ENCODE results near the gene PRC1. TPM values are rescaled to one million over a fixed set of nuclear protein-coding genes. Genes with fewer than 3 reads are reported as not detected.

PRC1 gene
- total and polyA plus RNA-seq, 2 donors from 2014 or later, result 3.4 to 6.6 TPM

DNA sequence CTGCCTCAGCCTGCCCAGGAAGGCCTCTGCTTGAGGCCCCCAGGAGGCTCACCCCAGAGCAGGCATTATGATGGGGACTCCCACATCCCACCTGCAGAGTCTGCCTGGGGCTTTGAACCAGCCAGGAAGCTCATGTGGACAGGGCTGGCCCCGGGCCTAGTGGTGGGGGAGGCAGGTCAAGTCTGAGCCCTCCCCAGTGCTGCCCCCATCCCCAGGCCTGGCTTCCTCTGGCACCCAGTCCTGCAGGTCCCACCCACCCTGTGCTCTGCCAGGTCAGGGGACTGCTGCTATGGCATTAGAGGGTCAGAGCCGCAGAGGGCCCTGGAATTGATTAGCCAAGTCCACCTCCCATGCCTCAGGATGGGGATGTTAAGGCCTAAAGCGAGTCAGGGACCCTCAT, 45.7 kb upstream of the PRC1 start:
- Histone ChIP-seq H3K4me3 (ENCODE audit: low read length in 3 of 3) (no peak overlapping the region), H3K9ac (ENCODE audit: low read length in 3 of 3) (no peak overlapping the region), H3K27ac (ENCODE audit: low read depth in 2 of 2, low read length in 2 of 2) (no peak overlapping the region), H3K27me3 (ENCODE audit: control insufficient read depth, insufficient read depth, low read length) (no peaks in the 10 kb centered on the region), H3K9me3 (ENCODE audit: control insufficient read depth in 2 of 3, insufficient read depth in 1 of 3, low read length in 3 of 3) (no peaks in the 10 kb centered on the region), H3K4me1 (ENCODE audit: control insufficient read depth in 2 of 3, insufficient read depth in 2 of 3, low read depth in 1 of 3, low read length in 3 of 3) (no peaks in the 10 kb centered on the region), H3K36me3 (ENCODE audit: control insufficient read depth in 2 of 3, insufficient read depth in 3 of 3, low read length in 3 of 3) (no peaks in the 10 kb centered on the region)
- TF ChIP-seq, protein P1, sequence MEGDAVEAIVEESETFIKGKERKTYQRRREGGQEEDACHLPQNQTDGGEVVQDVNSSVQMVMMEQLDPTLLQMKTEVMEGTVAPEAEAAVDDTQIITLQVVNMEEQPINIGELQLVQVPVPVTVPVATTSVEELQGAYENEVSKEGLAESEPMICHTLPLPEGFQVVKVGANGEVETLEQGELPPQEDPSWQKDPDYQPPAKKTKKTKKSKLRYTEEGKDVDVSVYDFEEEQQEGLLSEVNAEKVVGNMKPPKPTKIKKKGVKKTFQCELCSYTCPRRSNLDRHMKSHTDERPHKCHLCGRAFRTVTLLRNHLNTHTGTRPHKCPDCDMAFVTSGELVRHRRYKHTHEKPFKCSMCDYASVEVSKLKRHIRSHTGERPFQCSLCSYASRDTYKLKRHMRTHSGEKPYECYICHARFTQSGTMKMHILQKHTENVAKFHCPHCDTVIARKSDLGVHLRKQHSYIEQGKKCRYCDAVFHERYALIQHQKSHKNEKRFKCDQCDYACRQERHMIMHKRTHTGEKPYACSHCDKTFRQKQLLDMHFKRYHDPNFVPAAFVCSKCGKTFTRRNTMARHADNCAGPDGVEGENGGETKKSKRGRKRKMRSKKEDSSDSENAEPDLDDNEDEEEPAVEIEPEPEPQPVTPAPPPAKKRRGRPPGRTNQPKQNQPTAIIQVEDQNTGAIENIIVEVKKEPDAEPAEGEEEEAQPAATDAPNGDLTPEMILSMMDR (IDR thresholded peaks at IDR 0.05; ENCODE audit: borderline replicate concordance, extremely low read depth, insufficient read depth), result no peak
- intact Hi-C loops (cut with DNase I), result no loop called here
- DNase-seq (no peak), FAIRE-seq (no peak)

DNA sequence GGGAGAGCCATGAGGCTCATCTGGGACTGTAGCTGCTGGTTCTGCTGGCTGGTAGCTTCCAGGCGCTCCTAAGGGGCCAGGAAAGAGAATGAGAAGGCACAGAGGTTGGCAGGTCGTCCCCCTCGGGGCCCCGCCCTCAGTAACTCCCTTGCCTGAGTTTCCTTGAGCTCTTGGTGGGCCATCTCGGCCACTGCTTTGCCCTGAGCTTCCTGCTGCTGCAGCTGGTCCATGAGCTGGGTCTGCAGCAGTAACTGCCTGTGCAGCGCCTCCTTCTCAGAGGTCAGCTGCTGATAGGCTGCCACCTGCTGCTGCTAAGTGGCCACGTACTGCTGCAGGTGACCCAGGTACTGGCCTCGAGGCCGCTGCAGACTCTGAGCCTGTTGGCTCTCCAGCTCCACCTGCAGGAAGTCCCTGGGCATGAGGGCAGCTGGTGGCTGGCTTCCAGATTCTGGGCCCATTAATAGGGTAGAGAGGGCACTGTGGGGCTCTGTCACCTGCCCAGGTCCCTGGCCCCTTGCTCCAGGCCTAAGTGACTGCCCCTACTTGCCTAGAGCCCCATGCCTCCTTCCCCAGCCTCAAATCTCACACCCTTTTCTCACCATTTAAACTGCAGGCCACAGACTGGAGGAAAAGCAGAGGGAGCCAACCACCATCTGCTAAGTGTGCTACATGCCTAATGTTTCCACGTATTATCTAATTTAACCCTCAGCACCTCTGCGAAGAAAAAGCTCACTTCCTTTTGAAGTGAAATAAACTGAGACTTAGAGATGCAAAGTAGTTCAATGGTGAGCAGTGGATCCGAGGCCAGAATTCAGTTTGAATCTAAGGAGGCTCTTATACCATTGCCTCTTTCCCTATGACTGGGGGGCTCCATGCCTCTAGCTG, 38.8 kb upstream of the PRC1 start:
- Histone ChIP-seq H3K27ac (ENCODE audit: low read depth in 2 of 2, low read length in 2 of 2) (no peak overlapping the region), H3K9me3 (ENCODE audit: control insufficient read depth in 2 of 3, insufficient read depth in 1 of 3, low read length in 3 of 3) (no peaks in the 10 kb centered on the region), H3K36me3 (ENCODE audit: control insufficient read depth in 2 of 3, insufficient read depth in 3 of 3, low read length in 3 of 3) (no peaks in the 10 kb centered on the region), H3K4me3 (ENCODE audit: low read length in 3 of 3) (no peak overlapping the region), H3K4me1 (ENCODE audit: control insufficient read depth in 2 of 3, insufficient read depth in 2 of 3, low read depth in 1 of 3, low read length in 3 of 3) (peaks cover 0 to 2% (median 0%) of the 10 kb centered on the region in 3 donors), H3K27me3 (ENCODE audit: control insufficient read depth, insufficient read depth, low read length) (no peaks in the 10 kb centered on the region), H3K9ac (ENCODE audit: low read length in 3 of 3) (no peak overlapping the region)
- DNase-seq, result peak; percentile 73 to 79 (median 76)
- intact Hi-C loops (cut with DNase I), result no loop called here
- FAIRE-seq, result no peak
- TF ChIP-seq, protein P1 (IDR thresholded peaks at IDR 0.05; ENCODE audit: borderline replicate concordance, extremely low read depth, insufficient read depth), result peak; percentile 58

DNA sequence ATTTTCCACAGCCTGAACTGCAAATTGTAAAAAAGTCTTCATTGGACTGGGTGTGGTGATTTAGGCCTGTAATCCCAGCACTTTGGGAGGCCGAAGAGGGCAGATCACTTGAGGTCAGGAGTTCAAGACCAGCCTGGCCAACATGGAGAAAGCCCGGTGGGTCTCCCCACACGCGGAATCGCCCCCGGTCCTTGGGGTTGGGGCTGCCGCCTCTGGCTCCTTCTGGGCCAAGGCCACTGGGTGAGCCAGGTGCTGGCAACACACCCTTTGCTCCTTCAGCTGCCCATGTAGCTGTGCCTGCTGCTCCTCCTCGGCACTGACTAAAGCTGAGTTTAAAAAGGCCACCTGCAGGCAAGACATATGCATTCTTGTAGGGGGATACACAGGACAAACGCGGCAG, 37.5 kb upstream of the PRC1 start:
- intact Hi-C loops (cut with DNase I), result no loop called here
- no peak overlapping the region for H3K27ac ChIP-seq (ENCODE audit: low read depth in 2 of 2, low read length in 2 of 2)
- TF ChIP-seq, protein P1 (IDR thresholded peaks at IDR 0.05; ENCODE audit: borderline replicate concordance, extremely low read depth, insufficient read depth), result no peak
- FAIRE-seq (no peak), DNase-seq (no peak)
- H3K4me1 ChIP-seq (ENCODE audit: control insufficient read depth in 2 of 3, insufficient read depth in 2 of 3, low read depth in 1 of 3, low read length in 3 of 3), result peaks cover 0 to 2% (median 0%) of the 10 kb centered on the region in 3 donors
- no peaks in the 10 kb centered on the region for H3K36me3 ChIP-seq (ENCODE audit: control insufficient read depth in 2 of 3, insufficient read depth in 3 of 3, low read length in 3 of 3)
- H3K9me3 ChIP-seq (ENCODE audit: control insufficient read depth in 2 of 3, insufficient read depth in 1 of 3, low read length in 3 of 3), result no peaks in the 10 kb centered on the region
- no peak overlapping the region for H3K4me3 ChIP-seq (ENCODE audit: low read length in 3 of 3)
- no peaks in the 10 kb centered on the region for H3K27me3 ChIP-seq (ENCODE audit: control insufficient read depth, insufficient read depth, low read length)
- no peak overlapping the region for H3K9ac ChIP-seq (ENCODE audit: low read length in 3 of 3)

All from kidney (tissue), 14 donors.